ENCODE results near the gene PHLDB1. TPM values are rescaled to one million over a fixed set of nuclear protein-coding genes. Genes with fewer than 3 reads are reported as not detected.

PHLDB1 gene
- total RNA-seq, 2 donors from 2014 or later, result 102 to 105 TPM

- Histone ChIP-seq H3K9me3 (no peaks in the 10 kb centered on the region), H3K4me3 (no peak overlapping the region), H3K4me1 (no peaks in the 10 kb centered on the region), H3K27me3 (no peaks in the 10 kb centered on the region), H3K27ac (no peak overlapping the region), H3K36me3 (peaks cover 96% of the 10 kb centered on the region)
- TF ChIP-seq, protein P1, sequence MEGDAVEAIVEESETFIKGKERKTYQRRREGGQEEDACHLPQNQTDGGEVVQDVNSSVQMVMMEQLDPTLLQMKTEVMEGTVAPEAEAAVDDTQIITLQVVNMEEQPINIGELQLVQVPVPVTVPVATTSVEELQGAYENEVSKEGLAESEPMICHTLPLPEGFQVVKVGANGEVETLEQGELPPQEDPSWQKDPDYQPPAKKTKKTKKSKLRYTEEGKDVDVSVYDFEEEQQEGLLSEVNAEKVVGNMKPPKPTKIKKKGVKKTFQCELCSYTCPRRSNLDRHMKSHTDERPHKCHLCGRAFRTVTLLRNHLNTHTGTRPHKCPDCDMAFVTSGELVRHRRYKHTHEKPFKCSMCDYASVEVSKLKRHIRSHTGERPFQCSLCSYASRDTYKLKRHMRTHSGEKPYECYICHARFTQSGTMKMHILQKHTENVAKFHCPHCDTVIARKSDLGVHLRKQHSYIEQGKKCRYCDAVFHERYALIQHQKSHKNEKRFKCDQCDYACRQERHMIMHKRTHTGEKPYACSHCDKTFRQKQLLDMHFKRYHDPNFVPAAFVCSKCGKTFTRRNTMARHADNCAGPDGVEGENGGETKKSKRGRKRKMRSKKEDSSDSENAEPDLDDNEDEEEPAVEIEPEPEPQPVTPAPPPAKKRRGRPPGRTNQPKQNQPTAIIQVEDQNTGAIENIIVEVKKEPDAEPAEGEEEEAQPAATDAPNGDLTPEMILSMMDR (IDR thresholded peaks at IDR 0.05), result no peak
- no peak for DNase-seq (ENCODE audit: low spot score)
These were observed 43.0 kb downstream of the PHLDB1 start for GRCh38 chr11:118650366-118650765.

DNA sequence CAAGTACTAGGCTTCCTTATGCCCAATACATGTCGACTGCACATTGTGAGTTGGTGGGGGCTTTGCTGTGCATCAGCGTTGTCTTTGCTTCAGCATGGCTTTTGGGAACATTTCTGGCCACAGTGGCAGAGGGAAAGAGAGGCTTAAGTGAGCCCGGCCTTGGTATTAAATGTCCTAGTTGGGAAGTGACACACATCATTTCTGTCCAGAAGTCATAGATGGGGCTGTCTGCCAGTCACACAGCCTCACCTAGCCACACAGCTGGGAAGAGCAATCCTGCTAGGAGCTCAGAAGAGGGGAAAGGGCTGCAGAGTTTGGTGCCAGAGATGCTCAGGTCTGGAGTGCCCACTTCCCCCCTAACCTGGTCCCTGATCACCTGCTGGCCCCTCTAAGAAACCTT lies 44.4 kb downstream of the PHLDB1 start:
- no peak overlapping the region for H3K27ac ChIP-seq

GRCh38 chr11:118652681-118653181 lies 45.3 kb downstream of the PHLDB1 start:
- Histone ChIP-seq H3K27me3 (no peaks in the 10 kb centered on the region), H3K27ac (no peak overlapping the region), H3K4me3 (no peak overlapping the region), H3K4me1 (no peaks in the 10 kb centered on the region), H3K9me3 (no peaks in the 10 kb centered on the region), H3K36me3 (peaks cover 93% of the 10 kb centered on the region)
- TF ChIP-seq, protein P1 (IDR thresholded peaks at IDR 0.05), result no peak
- DNase-seq (ENCODE audit: low spot score), result no peak

More for the DNA sequence above, 44.4 kb downstream of the PHLDB1 start:
- Histone ChIP-seq H3K4me1 (no peaks in the 10 kb centered on the region), H3K4me3 (no peak overlapping the region), H3K27me3 (no peaks in the 10 kb centered on the region), H3K9me3 (no peaks in the 10 kb centered on the region), H3K36me3 (peaks cover 97% of the 10 kb centered on the region)
- DNase-seq (ENCODE audit: low spot score), result no peak
- TF ChIP-seq, protein P1 (IDR thresholded peaks at IDR 0.05), result no peak

GRCh38 chr11:118653684-118654390 lies 46.4 kb downstream of the PHLDB1 start:
- DNase-seq (ENCODE audit: low spot score), result no peak
- Histone ChIP-seq H3K27ac (no peak overlapping the region), H3K27me3 (no peaks in the 10 kb centered on the region), H3K4me3 (no peak overlapping the region), H3K9me3 (no peaks in the 10 kb centered on the region), H3K4me1 (peaks cover 0 to 4% of the 10 kb centered on the region in 2 donors), H3K36me3 (peaks cover 81% of the 10 kb centered on the region)
- TF ChIP-seq, protein P1 (IDR thresholded peaks at IDR 0.05), result no peak

GRCh38 chr11:118655486-118656190 lies 48.2 kb downstream of the PHLDB1 start:
- Histone ChIP-seq H3K27me3 (no peaks in the 10 kb centered on the region), H3K27ac (no peak overlapping the region), H3K36me3 (peaks cover 63% of the 10 kb centered on the region), H3K4me3 (no peak overlapping the region), H3K4me1 (peaks cover 0 to 18% of the 10 kb centered on the region in 2 donors), H3K9me3 (no peaks in the 10 kb centered on the region)
- DNase-seq (ENCODE audit: low spot score), result no peak
- TF ChIP-seq, protein P1 (IDR thresholded peaks at IDR 0.05), result no peak

All from right atrium auricular region (tissue), 2 donors.